A673 (cell line): ENCODE measurements around the gene F11R.
"Not testable (repeated sequence)": the region's sequence is repeated elsewhere in the genome, so short reads cannot be mapped to it uniquely, and the experiment has no call there.

Experiments
- CTCF ChIP-seq: fragments of 300-800, 200-600 bp; sonication (generic); conservative IDR thresholded peaks from 2 replicates; pipeline ENCODE4 v1.5.1; 2017; ENCODE audit warnings: low read depth, mild to moderate bottlenecking, antibody characterized with exemption, low read length, moderate library complexity, mixed read lengths
- EZH2 ChIP-seq: fragments of 200-600 bp; sonication (generic); IDR thresholded peaks from 2 replicates; pipeline ENCODE4 v1.6.1; 2017; ENCODE audit warnings: borderline replicate concordance, low read depth, mild to moderate bottlenecking, mixed read lengths, antibody characterized with exemption, low read length; ENCODE audit not compliant: poor library complexity, severe bottlenecking

GRCh38 chr1:161029466-161029865 is 8.5 kb upstream of the F11R start:
- not testable (repeated sequence) for TF ChIP-seq CTCF, EZH2
